HG03108 (cell line): ENCODE data around the gene CCDC149.
A peak's percentile ranks its signal among the peaks of the same experiment; 100 is the strongest.

Experiments used
- ATAC-seq: cut with Tn5 transposase; IDR thresholded peaks from one replicate; pipeline ENCODE4 v1.9.1; 2021; ENCODE audit warnings: moderate library complexity; ENCODE audit not compliant: unreplicated experiment

The CCDC149 gene

GRCh38 chr4:24780936-24781495 lies 131.8 kb downstream of the CCDC149 start:
- no peak for ATAC-seq

DNA sequence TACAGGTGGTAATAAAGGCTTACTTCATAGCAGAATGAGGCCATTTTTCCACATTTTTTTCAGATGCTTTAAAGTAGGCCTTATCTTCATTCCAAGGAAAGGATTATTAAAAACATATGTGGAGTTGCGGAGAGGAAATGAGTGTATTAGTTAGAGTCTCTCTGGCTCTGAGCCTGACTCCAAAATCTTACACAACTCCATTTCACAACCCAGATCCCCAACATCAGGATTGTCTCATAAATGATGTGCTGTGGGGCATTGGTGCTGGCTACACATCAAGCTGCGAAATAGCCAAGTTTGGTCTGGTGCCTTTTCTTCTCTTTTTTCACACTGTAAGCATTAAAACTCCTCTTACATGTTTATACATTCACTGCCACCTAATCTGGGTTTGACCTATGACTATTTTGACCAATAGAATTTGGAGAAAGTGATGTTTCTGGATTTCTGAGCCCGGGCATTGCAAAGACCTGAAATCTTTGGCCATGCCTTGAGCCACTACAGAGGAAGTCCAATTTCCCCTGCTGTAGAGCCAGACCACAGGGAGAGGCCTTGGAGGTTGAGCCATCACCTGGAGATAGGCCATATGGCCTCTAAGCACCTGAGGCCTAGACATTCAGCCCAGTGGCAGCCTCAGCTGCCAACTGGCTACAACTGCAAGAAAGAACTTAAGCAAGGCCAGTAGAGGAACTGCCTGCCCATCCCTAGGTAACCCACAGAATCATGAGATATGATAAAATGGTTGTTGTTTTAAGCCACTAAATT lies 134.2 kb downstream of the CCDC149 start:
- no peak for ATAC-seq

GRCh38 chr4:24777536-24778463 lies 135.0 kb downstream of the CCDC149 start:
- ATAC-seq, result no peak

DNA sequence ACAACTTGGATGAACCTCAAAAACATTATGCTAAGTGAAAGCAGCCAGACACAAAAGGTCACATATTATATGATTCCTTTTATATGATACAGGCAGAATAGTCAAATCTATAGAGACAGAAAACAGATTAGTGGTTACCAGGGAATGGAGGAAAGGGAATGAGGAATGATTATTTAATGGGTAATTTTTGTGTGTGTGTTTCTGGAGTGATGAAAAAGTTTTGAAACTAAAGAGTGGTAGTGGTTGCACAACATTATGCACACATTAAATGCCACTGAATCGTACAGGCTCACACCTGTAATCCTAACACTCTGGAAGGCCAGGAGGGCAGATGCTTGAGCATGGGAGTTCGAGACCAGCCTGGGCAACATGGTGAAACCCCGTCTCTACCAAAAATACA lies 137.1 kb downstream of the CCDC149 start:
- no peak for ATAC-seq

- no peak for ATAC-seq
These were observed 137.7 kb downstream of the CCDC149 start for GRCh38 chr4:24775032-24775605.

GRCh38 chr4:24774452-24774851 lies 138.4 kb downstream of the CCDC149 start:
- ATAC-seq, result no peak

- no peak for ATAC-seq
These were observed 139.9 kb downstream of the CCDC149 start for GRCh38 chr4:24772952-24773351.

DNA sequence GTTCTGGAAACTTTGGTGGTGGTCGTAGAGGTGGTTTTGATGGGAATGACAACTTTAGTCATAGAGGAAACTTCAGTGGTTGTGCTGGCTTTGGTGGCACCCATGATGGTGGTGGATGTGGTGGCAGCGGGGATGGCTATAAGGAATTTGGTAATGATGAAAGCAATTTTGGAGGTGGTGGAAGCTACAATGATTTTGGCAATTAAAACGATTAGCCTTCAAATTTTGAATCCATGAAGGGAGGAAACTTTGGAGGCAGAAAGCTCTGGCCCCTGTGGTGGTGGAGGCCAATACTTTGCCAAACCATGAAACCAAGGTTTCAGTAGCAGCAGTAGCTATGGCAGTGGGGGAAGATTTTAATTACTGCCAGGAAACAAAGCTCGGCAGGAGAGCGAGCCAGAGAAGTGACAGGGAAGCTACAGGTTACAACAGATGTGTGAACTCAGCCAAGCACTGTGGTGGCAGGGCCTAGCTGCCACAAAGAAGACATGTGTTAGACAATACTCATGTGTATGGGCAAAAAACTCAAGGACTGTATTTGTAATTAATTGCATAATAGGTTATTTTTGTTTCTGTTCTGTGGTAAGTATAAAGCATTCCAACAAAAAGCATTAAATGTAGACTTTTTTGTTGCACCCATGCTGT lies 140.7 kb downstream of the CCDC149 start:
- no peak for ATAC-seq

- no peak for ATAC-seq
These were observed 141.6 kb downstream of the CCDC149 start for GRCh38 chr4:24771241-24771640.

GRCh38 chr4:24770667-24771066 lies 142.2 kb downstream of the CCDC149 start:
- no peak for ATAC-seq

DNA sequence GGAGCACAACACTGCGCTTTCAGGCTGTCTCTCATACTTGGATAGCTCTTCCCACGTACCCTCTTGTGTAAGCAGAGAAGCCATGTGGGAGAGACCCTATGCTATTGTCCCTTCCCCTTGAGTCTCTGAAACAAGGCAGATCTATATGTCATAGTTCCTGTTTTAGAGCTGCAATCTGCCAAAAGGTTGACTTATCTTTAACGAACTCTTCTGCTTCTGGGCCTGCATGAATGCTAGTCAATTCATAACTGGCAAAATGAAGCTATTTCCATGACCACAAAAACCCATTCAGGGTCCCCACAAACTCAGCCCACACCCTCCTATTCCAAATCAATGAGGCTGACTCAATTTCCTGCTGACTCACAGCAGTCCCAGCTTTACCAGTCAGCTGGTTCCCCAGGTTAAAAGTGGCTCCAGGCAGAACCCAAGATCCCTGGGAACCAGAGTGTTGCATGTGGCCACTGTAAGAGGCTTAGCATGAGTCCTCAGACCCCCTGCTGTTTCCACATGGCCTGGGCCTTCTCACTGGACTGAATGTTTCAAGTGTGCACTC lies 142.7 kb downstream of the CCDC149 start:
- ATAC-seq, result peak; percentile 67

- no peak for ATAC-seq
These were observed 143.3 kb downstream of the CCDC149 start for GRCh38 chr4:24769571-24769970.

DNA sequence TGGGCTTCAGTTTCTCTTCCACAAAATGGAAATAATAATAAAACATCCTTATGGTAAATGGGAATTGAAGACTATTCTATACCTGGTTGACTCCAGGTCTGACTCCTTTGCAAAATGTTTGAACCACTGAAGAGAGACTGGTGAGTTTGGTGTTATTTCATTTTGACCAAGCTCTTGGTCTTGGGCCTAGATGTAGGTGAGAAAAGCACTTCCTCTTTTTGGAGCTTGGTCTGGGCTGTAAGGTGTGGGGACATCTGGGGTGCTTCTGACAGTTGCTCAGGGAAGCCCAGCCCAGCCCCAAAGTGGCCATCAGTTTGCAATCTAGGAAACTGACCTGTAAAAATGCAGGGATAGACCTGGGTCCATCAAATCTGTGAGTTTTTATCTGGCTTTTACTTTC lies 144.2 kb downstream of the CCDC149 start:
- peak; percentile 82 for ATAC-seq

DNA sequence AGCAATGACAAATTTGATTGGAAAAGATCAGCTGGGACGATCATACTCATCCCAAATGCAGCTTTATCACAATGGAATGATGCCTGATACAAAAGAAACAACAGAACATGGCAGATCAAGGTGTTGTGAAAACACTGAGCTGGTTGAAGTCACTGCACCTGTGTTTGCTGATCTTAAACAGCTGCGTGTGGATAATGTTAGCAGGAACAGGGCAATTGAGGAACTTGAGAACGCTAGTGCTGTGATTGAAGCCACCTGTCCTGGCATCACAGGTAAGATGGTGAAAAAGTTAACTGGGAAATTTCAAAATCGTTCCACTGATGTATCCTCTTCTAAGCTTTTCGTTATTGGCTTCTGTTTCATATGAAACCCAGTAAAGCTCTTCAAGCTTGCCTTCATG lies 144.8 kb downstream of the CCDC149 start:
- ATAC-seq, result no peak

DNA sequence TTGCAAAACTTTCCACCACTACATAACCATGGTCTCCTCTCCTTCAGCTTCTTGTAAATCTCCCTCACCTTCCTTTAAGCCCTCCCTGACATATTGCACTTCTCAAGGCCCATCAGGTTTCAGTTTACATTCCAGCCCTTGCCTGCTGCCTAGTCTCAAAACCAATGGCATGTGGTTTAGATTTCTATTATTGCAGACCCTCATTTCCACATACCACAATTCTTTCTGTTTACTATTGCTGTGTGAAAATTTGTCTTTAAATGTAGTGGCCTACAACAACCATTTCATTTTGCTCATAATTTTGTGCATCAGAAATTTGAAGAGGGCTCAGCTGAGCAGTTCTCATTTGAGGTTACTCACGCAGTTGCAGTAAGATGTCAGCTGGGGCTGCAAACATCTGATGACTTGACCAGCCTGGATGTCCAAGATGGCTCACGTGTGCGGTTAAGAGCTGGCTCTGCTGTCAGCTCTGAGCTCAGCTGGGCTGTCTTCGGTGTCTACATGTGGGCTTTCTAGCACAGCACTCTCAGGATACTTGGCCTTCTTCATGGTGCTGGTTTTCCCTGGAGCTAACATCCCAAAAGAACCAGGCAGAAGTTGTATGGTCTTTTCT lies 147.4 kb downstream of the CCDC149 start:
- ATAC-seq, result no peak

- ATAC-seq, result no peak
These were observed 148.5 kb downstream of the CCDC149 start for GRCh38 chr4:24764345-24764744.

DNA sequence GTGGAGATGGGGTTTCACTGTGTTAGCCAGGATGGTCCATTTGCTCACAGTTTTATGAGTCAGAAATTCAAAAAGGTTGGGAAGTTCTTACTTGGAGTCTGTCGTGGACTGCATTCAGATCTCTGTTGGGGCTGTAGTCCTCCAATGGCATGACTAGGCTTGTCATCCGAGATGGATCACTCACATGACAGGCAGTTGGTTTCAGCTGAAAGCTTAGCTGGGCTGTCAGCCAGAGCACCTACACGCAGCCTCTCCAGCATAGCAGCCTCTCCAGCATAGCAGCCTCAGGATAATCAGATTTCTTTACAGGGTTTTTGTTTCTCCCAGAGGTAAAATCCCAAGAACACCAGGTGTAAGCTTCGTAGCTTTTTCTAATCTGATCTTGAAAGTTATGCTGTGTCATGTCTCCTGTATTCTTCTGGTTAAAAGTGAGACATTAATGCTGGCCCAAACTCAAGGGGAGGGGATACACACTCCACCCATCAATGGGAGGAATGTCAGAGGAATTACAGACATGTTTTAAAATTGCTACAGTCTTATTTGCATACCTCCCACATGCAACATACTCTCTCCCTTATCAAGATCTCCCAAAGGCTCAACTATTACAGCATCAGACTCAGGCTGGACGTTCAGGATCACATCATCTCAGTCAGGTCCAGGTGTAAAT lies 149.1 kb downstream of the CCDC149 start:
- no peak for ATAC-seq
